ENCODE data around the gene CFAP99. TPM values are rescaled to one million over a fixed set of nuclear protein-coding genes. Genes with fewer than 3 reads are reported as not detected.

CFAP99 gene
- total and polyA plus RNA-seq, 2 donors (not counting 1 experiment from before 2014, with no cell fraction given) = not detected

DNA sequence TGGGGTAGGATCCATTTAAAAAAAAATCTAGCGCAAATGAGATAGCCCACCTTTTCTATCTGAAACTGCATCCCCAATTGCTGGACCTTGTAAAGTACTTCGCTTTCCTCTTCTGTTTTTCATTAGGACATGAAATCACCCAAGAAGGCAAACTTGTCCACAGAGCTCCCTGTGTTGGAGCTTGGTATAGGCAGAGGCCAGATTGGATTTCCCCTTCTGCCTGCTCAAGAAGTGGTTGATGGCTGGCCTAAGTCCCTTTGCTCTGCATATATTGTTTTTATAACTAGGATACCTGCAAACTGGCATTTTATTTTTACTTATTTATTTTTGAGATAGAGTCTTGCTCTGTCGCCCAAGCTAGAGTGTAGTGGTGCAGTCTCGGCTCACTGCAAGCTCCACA is 78.6 kb downstream of the CFAP99 start:
- H3K27ac ChIP-seq (ENCODE audit: low read length in 2 of 2) = peak overlapping the region; percentile 26 to 68
- TF ChIP-seq, protein P1, sequence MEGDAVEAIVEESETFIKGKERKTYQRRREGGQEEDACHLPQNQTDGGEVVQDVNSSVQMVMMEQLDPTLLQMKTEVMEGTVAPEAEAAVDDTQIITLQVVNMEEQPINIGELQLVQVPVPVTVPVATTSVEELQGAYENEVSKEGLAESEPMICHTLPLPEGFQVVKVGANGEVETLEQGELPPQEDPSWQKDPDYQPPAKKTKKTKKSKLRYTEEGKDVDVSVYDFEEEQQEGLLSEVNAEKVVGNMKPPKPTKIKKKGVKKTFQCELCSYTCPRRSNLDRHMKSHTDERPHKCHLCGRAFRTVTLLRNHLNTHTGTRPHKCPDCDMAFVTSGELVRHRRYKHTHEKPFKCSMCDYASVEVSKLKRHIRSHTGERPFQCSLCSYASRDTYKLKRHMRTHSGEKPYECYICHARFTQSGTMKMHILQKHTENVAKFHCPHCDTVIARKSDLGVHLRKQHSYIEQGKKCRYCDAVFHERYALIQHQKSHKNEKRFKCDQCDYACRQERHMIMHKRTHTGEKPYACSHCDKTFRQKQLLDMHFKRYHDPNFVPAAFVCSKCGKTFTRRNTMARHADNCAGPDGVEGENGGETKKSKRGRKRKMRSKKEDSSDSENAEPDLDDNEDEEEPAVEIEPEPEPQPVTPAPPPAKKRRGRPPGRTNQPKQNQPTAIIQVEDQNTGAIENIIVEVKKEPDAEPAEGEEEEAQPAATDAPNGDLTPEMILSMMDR (IDR thresholded peaks at IDR 0.05) = no peak
- no peak for TF ChIP-seq EZH2 (IDR thresholded peaks at IDR 0.05; ENCODE audit: borderline replicate concordance, insufficient read depth, low read depth, low read length, poor library complexity, severe bottlenecking)
- Mint-ChIP-seq H3K4me3 (no peak overlapping the region), H3K27ac (peak overlapping the region; percentile 68), H3K9me3 (ENCODE audit: insufficient read depth) (no peaks in the 10 kb centered on the region), H3K4me1 (peaks cover 37% of the 10 kb centered on the region), H3K27me3 (no peaks in the 10 kb centered on the region)
- peaks cover 11 to 72% of the 10 kb centered on the region in 2 experiments for H3K36me3 ChIP-seq (replicated peaks in 1 of 2; ENCODE audit: control extremely low read depth in 1 of 2, control insufficient read depth in 1 of 2, extremely low read depth in 1 of 2, insufficient read depth in 2 of 2, low read length in 1 of 2)
- ATAC-seq (ENCODE audit: low read depth) = no peak
- H3K4me2 ChIP-seq (replicated peaks; ENCODE audit: low read depth, low read length, poor library complexity, severe bottlenecking) = peak overlapping the region; percentile 25
- peaks cover 16 to 30% of the 10 kb centered on the region in 2 donors for H3K4me1 ChIP-seq (ENCODE audit: control insufficient read depth in 2 of 2, insufficient read depth in 2 of 2, low read length in 2 of 2)
- peaks cover 81% of the 10 kb centered on the region for H4K20me1 ChIP-seq (ENCODE audit: control insufficient read depth, insufficient read depth, low read length, poor library complexity, severe bottlenecking)
- H2AFZ ChIP-seq (ENCODE audit: insufficient read depth, low read depth, low read length, poor library complexity, severe bottlenecking) = no peak overlapping the region
- intact Hi-C loops (cut with micrococcal nuclease) = loop anchor here (5.0 kb wide), 1 partner anchor 35 kb away; no protein-coding TSS in a partner anchor
- CTCF ChIA-PET = interaction anchor here (3.2 kb wide), 1 partner anchor 11 kb away, joined by 26 read pairs; no protein-coding TSS in a partner anchor
- no peak overlapping the region for H3K4me3 ChIP-seq (ENCODE audit: control extremely low read depth in 1 of 5, extremely low read depth in 1 of 5, insufficient read depth in 1 of 5, low read depth in 2 of 5, low read length in 4 of 5)
- WGBS (ENCODE audit: insufficient coverage) = 100% methylated on average over 1 of the region's 4 CpGs
- POLR2A ChIA-PET = interaction anchor here (1.2 to 1.5 kb wide), 2 partner anchors 12 to 13 kb away, joined by 4 read pairs; no protein-coding TSS in a partner anchor
- no peaks in the 10 kb centered on the region for H3K27me3 ChIP-seq (replicated peaks in 1 of 4; ENCODE audit: control extremely low read depth in 1 of 4, control insufficient read depth in 3 of 4, insufficient read depth in 4 of 4, low read length in 3 of 4)
- DNase-seq = no peak
- no peak overlapping the region for H3K9ac ChIP-seq (ENCODE audit: low read length)
- no peaks in the 10 kb centered on the region for H3K9me3 ChIP-seq (ENCODE audit: control extremely low read depth in 1 of 3, control insufficient read depth in 2 of 3, insufficient read depth in 1 of 3, low read length in 2 of 3)
- H3K79me2 ChIP-seq (ENCODE audit: control insufficient read depth, insufficient read depth, low read length) = peaks cover 82% of the 10 kb centered on the region

- peaks cover 11 to 69% of the 10 kb centered on the region in 2 experiments for H3K36me3 ChIP-seq (replicated peaks in 1 of 2; ENCODE audit: control extremely low read depth in 1 of 2, control insufficient read depth in 1 of 2, extremely low read depth in 1 of 2, insufficient read depth in 2 of 2, low read length in 1 of 2)
- H2AFZ ChIP-seq (ENCODE audit: insufficient read depth, low read depth, low read length, poor library complexity, severe bottlenecking) = no peak overlapping the region
- H3K27me3 ChIP-seq (replicated peaks in 1 of 4; ENCODE audit: control extremely low read depth in 1 of 4, control insufficient read depth in 3 of 4, insufficient read depth in 4 of 4, low read length in 3 of 4) = no peaks in the 10 kb centered on the region
- intact Hi-C loops (cut with micrococcal nuclease) = loop anchor here (1.0 to 5.0 kb wide), 2 partner anchors 13 to 36 kb away; no protein-coding TSS in a partner anchor
- H3K4me1 ChIP-seq (ENCODE audit: control insufficient read depth in 2 of 2, insufficient read depth in 2 of 2, low read length in 2 of 2) = peaks cover 16 to 30% of the 10 kb centered on the region in 2 donors
- peaks cover 79% of the 10 kb centered on the region for H3K79me2 ChIP-seq (ENCODE audit: control insufficient read depth, insufficient read depth, low read length)
- WGBS (ENCODE audit: insufficient coverage) = 13% methylated on average over 4 of the region's 9 CpGs
- no peaks in the 10 kb centered on the region for H3K9me3 ChIP-seq (ENCODE audit: control extremely low read depth in 1 of 3, control insufficient read depth in 2 of 3, insufficient read depth in 1 of 3, low read length in 2 of 3)
- peak; percentile 83 for DNase-seq
- no peak overlapping the region for H3K9ac ChIP-seq (ENCODE audit: low read length)
- Mint-ChIP-seq H3K4me3 (peak overlapping the region; percentile 53), H3K4me1 (peaks cover 33% of the 10 kb centered on the region), H3K27me3 (no peaks in the 10 kb centered on the region), H3K9me3 (ENCODE audit: insufficient read depth) (no peaks in the 10 kb centered on the region), H3K27ac (peak overlapping the region; percentile 68)
- ChIA-PET POLR2A (interaction anchor here (1.2 kb wide), 1 partner anchor 14 kb away, joined by 4 read pairs; no protein-coding TSS in a partner anchor), CTCF (interaction anchor here (3.2 kb wide), 1 partner anchor 12 kb away, joined by 26 read pairs; no protein-coding TSS in a partner anchor)
- peaks cover 75% of the 10 kb centered on the region for H4K20me1 ChIP-seq (ENCODE audit: control insufficient read depth, insufficient read depth, low read length, poor library complexity, severe bottlenecking)
- H3K27ac ChIP-seq (ENCODE audit: low read length in 2 of 2) = peak overlapping the region; percentile 56 to 68
- no peak overlapping the region for H3K4me3 ChIP-seq (ENCODE audit: control extremely low read depth in 1 of 5, extremely low read depth in 1 of 5, insufficient read depth in 1 of 5, low read depth in 2 of 5, low read length in 4 of 5)
- TF ChIP-seq, protein P1 (IDR thresholded peaks at IDR 0.05) = no peak
- no peak for TF ChIP-seq EZH2 (IDR thresholded peaks at IDR 0.05; ENCODE audit: borderline replicate concordance, insufficient read depth, low read depth, low read length, poor library complexity, severe bottlenecking)
- H3K4me2 ChIP-seq (replicated peaks; ENCODE audit: low read depth, low read length, poor library complexity, severe bottlenecking) = peak overlapping the region; percentile 25
- peak; percentile 93 for ATAC-seq (ENCODE audit: low read depth)
Observed at GRCh38 chr4:2497931-2498330, 79.2 kb downstream of the CFAP99 start.

Data from B cell (primary cell).